Breast epithelium (tissue), 4 donors: ENCODE data around the gene CTNNA2. TPM values are rescaled to one million over a fixed set of nuclear protein-coding genes. Genes with fewer than 3 reads are reported as not detected.

Experiments
- DNase-seq, 2 donors: peaks; one replicate each; pipeline ENCODE4 v3.0.0-alpha.2; 2019; ENCODE audit warnings: low spot score in 2 of 2
- H3K27ac ChIP-seq, 2 donors: fragments of 200-600 bp; sonication (generic) in 1 of 2; one replicate each; pipeline ENCODE4 v1.5.1; 2016 to 2019; ENCODE audit warnings: mild to moderate bottlenecking in 1 of 2
- H3K27me3 ChIP-seq, 2 donors: fragments of 200-600 bp; sonication (generic) in 1 of 2; one replicate each; pipeline versions ENCODE4 v1.5.1 to v1.6.0; 2017 to 2019; ENCODE audit warnings: control low read depth in 1 of 2, mild to moderate bottlenecking in 1 of 2
- H3K36me3 ChIP-seq: fragments of 200-600 bp; one replicate; pipeline ENCODE4 v1.5.1; 2019
- H3K4me1 ChIP-seq, 2 donors: fragments of 200-600 bp; sonication (generic); one replicate each; pipeline ENCODE4 v1.5.1; 2016 to 2019; ENCODE audit warnings: control low read depth in 1 of 2
- H3K4me3 ChIP-seq, 3 donors: fragments of 200-600 bp; sonication (generic); 1 replicate in 2 of 3; 2 replicates in 1 of 3; pipeline ENCODE4 v1.5.1; 2016 to 2019; ENCODE audit warnings: mild to moderate bottlenecking in 3 of 3, moderate library complexity in 2 of 3
- H3K9me3 ChIP-seq, 2 donors: fragments of 200-600 bp; sonication (generic) in 1 of 2; one replicate each; pipeline ENCODE4 v1.5.1; 2016 to 2019; ENCODE audit warnings: control low read depth in 1 of 2
- CTCF ChIP-seq, 3 donors: fragments of 450-650 bp; IDR thresholded peaks; one replicate each; pipeline ENCODE4 v1.5.1; 2016 to 2017; ENCODE audit warnings: antibody characterized with exemption in 3 of 3, mild to moderate bottlenecking in 3 of 3, moderate library complexity in 3 of 3
- POLR2A ChIP-seq: fragments of 450-650 bp; IDR thresholded peaks from one replicate; pipeline ENCODE4 v1.6.1; 2016; ENCODE audit warnings: antibody characterized with exemption, mild to moderate bottlenecking, moderate library complexity
- POLR2AphosphoS5 ChIP-seq, 3 donors: sonication (generic); formaldehyde crosslinking; IDR thresholded peaks; one replicate each; pipeline ENCODE4 v1.6.1; 2017; ENCODE audit warnings: antibody characterized with exemption in 3 of 3
- intact Hi-C: fragments of 100-400 bp; cut with DNase I; formaldehyde crosslinking; loops from one replicate; pipeline ENCODE4 v1.15.1; 2023; ENCODE audit warnings: low total_unique reads
- total RNA-seq, 3 donors: library from RNA; depleted of rRNA; stranded (reverse); fragments of >200 nt; gene quantifications; one replicate each; pipeline ENCODE4 v1.1.0, GENCODE V29; 2016

The CTNNA2 gene
- total RNA-seq, 3 donors from 2014 or later = 0.16 TPM; not detected in 2

GRCh38 chr2:80459028-80459427 is 946.2 kb downstream of the CTNNA2 start:
- H3K27me3 ChIP-seq = no peaks in the 10 kb centered on the region
- no peaks in the 10 kb centered on the region for H3K4me1 ChIP-seq
- H3K9me3 ChIP-seq = no peaks in the 10 kb centered on the region
- no peak for DNase-seq
- H3K4me3 ChIP-seq = no peak overlapping the region
- H3K27ac ChIP-seq = no peak overlapping the region
- TF ChIP-seq POLR2AphosphoS5 (IDR thresholded peaks at IDR 0.05) = no peak
- TF ChIP-seq POLR2A = no peak
- TF ChIP-seq CTCF (IDR thresholded peaks at IDR 0.05) = no peak
- intact Hi-C loops = no loop called here
- no peaks in the 10 kb centered on the region for H3K36me3 ChIP-seq

GRCh38 chr2:80461505-80462197 is 948.8 kb downstream of the CTNNA2 start:
- Histone ChIP-seq H3K9me3 (no peaks in the 10 kb centered on the region), H3K27me3 (no peaks in the 10 kb centered on the region), H3K4me3 (no peak overlapping the region), H3K27ac (no peak overlapping the region), H3K4me1 (no peaks in the 10 kb centered on the region), H3K36me3 (no peaks in the 10 kb centered on the region)
- no peak for TF ChIP-seq POLR2AphosphoS5 (IDR thresholded peaks at IDR 0.05)
- TF ChIP-seq POLR2A = no peak
- TF ChIP-seq CTCF (IDR thresholded peaks at IDR 0.05) = no peak
- no peak for DNase-seq
- intact Hi-C loops = no loop called here

- intact Hi-C loops = no loop called here
- no peak for DNase-seq
- Histone ChIP-seq H3K36me3 (no peaks in the 10 kb centered on the region), H3K27me3 (no peaks in the 10 kb centered on the region), H3K4me1 (no peaks in the 10 kb centered on the region), H3K4me3 (no peak overlapping the region), H3K27ac (no peak overlapping the region), H3K9me3 (no peaks in the 10 kb centered on the region)
- TF ChIP-seq POLR2A (no peak), POLR2AphosphoS5 (IDR thresholded peaks at IDR 0.05) (no peak)
Measured at GRCh38 chr2:80462654-80463053, 949.8 kb downstream of the CTNNA2 start.

DNA sequence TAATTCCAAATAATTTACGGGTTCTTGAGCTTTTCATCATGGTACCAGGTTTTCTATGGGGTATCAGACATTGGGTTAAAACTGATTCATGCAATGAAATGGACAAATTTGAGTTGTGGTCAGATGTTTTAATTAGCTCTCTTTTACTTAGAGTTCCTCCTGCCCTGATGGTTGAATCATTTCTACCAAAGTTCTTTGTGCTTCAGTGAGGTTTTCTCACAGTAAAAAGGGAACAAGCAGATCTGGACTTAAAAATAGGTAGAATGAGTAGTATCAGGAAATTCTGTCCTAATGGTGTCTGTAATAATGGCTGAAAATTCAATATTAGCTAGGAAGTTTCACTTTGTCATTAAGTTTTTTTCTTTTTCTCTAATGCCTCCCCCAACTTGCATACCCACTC is 951.4 kb downstream of the CTNNA2 start:
- no peak overlapping the region for H3K4me3 ChIP-seq
- TF ChIP-seq CTCF (IDR thresholded peaks at IDR 0.05) (no peak), POLR2A (no peak), POLR2AphosphoS5 (IDR thresholded peaks at IDR 0.05) (no peak)
- H3K36me3 ChIP-seq = no peaks in the 10 kb centered on the region
- H3K27me3 ChIP-seq = no peaks in the 10 kb centered on the region
- intact Hi-C loops = no loop called here
- DNase-seq = no peak
- no peak overlapping the region for H3K27ac ChIP-seq
- H3K9me3 ChIP-seq = no peaks in the 10 kb centered on the region
- H3K4me1 ChIP-seq = no peaks in the 10 kb centered on the region

DNA sequence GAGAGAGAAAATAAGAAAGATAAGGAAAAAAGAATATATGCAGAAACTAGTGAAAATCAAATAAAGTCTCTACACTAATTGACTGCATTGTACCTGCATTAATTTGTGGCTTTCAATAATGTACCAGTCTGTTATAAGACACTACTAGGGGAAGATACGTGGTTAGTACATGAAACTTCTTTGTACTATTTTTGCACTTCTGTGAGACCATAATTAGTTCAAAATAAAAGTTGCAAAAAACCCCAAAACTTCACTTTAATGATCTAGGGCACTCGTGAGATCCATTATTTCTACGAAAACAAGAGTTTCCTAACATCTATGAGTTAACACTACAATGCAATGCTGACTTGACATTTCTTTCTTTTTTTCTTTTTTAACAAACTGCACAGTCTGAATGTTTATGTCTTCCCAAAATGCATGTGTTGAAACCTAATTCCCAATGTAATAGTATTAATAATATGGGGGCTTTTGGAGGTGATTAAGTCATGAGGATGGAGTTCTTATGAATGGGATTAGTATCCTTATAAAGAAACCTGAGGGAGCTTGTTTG is 954.5 kb downstream of the CTNNA2 start:
- Histone ChIP-seq H3K27ac (no peak overlapping the region), H3K4me3 (no peak overlapping the region), H3K4me1 (no peaks in the 10 kb centered on the region), H3K36me3 (no peaks in the 10 kb centered on the region), H3K9me3 (no peaks in the 10 kb centered on the region), H3K27me3 (no peaks in the 10 kb centered on the region)
- TF ChIP-seq POLR2A (no peak), POLR2AphosphoS5 (IDR thresholded peaks at IDR 0.05) (no peak), CTCF (IDR thresholded peaks at IDR 0.05) (no peak)
- no peak for DNase-seq
- intact Hi-C loops = no loop called here
